Fibroblast of peridontal ligament (primary cell): ENCODE results near the gene KRT39.
"Not testable (repeated sequence)": the region's sequence is repeated elsewhere in the genome, so short reads cannot be mapped to it uniquely, and the experiment has no call there.

Experiments
- DNase-seq: peaks from one replicate; pipeline ENCODE4 v3.0.0-alpha.2; 2010; ENCODE audit errors: extremely low read depth

KRT39 gene

DNA sequence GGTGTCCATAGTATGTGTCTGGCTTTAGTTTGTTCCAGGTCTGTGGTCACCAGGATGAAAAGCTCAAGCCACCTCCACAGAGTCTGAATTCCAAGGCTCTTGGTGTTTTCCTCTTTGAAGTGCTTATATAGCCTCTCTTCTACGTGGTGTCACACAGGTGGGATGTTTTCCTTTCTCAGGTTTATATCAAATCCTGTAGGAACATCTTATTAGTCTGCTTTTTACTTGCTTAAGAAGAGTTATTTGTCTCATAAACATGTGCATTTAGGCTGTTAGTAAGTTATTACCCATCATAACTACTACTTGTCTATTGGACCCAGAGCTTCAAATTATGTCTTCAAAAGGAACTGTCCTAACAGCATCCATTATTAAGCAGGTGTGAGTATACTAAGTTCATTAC, at the start of gene KRT39:
Gene KRT39 (minus strand): TSS at position 101 of the 400 bp plus-strand sequence. CDS start 92 bp downstream, at position 9.
- DNase-seq: no peak

DNA sequence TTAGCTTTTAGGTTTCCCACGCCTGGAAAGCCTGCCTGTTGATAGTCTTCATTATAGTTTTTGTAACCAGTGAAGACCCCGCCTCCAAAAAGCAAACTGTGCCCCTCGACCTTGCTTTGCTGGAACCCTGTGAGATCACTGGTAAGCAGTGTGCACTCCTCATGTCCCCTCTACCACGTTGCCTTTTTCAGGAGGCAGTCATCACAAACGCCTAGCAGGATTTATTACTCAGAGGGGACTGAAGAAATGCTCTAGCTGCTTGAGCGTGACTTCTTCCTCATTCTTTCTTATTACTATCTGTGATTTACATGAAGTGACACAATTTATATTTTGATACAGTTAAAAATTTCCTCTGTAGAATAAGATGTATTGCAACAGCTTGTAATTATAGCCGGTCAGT, 48.7 kb upstream of the KRT39 start:
- no peak for DNase-seq

DNA sequence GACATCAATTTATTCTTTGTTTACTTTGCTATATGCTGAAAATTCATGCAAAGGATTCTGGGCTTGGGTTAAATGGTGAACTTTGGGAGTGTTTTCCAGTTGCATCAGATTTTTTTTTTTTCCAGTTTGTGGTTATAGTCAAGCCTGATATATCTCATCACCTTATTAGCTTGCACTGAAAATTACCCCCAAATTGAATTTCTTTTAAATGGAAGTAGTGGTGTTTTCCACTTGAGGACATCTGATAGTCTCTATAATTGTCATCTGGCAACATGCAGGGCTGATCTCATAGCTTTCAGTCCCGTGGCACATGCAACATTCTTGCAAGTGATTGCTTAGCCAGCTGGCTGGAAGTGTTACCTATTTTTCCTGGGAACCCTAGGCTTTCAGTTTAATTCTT, 46.9 kb upstream of the KRT39 start:
- peak; percentile 95 for DNase-seq

DNA sequence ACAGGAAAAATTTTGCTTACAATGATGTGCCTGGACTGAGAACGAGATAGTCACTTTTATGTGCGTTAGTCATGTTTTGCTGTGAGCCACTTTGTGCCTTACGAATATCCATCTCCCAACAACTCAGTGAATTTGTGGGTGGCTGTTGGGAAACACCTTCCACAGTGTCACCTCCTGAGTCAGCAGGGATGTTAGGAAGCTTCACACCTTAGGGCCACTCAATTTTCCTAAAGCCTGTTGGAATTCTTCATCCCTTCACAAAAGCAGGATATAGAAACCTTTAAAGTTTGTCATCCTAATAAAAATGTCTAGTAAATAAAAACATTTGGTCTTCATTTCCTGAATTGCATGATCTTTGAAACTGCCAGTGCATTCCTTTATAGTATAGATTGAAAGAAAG, 46.4 kb upstream of the KRT39 start:
- DNase-seq: no peak

DNA sequence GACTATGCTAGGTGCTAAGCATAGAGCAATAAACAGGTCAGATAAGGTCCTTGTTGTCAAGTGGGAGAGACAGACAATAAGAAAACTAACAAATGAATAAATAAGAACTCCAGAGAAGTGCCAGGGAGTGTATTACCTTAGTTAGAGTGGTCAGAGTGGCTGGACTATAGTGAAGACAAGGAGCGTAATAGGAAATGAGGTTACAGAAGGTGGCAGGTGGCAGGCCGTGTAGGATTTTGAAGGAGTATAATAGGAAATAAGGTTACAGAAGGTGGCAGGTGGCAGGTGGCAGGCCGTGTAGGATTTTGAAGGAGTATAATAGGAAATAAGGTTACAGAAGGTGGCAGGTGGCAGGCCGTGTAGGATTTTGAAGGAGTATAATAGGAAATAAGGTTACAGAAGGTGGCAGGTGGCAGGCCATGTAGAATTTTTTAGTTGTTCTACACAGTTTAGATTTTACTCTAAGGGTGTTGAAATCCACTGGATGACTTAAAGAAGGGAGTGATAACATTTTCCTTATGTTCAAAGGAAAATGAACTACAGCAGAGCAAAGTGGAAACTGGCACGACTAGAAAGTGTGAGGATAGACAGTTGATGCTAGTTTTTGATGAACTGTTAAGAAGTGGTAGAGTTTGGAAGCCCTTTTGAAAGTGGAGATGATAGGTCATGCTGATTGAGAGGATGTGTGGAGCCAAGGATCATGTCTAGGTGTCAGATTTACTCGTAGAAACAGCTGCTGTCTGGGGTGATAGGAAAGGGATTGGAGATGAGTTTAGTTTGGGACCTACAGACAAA, 45.8 kb upstream of the KRT39 start:
- DNase-seq: no peak

DNA sequence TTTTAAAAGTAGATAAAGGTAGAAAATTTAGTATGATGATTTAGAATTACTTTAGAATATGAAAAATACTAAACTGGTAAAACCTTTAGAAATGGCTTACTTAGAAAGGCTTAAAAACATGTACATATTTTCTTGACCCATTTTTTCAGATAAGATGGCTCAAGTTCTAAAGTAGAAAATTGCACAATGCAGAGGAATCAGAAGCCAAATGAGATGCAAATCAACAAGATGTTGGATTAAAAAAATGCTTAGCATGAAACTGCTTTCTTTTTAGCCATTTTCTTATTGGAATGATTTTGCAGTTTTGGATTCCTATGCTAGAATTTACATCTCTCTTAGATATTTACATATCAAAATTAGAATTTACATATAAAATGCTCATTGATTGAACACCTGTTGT, 43.7 kb upstream of the KRT39 start:
- DNase-seq: peak; percentile 66

DNA sequence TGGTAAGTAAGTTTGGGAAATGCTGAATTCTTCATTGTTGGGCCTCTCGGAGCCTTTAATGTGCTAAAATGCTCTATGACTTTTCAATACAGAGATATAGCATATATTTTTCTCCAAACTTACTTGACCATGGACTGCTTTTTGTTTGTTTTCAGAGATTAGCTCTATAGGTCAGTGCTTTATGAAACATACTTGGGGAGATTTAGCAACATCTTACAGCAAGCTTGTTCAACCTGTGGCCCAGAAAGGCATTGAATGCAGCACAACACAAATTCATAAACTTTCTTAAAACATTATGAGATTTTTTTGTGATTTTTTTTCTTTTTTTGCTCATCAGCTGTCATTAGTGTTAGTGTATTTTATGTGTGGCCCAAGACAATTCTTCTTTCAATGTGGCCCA, 43.2 kb upstream of the KRT39 start:
- no peak for DNase-seq

DNA sequence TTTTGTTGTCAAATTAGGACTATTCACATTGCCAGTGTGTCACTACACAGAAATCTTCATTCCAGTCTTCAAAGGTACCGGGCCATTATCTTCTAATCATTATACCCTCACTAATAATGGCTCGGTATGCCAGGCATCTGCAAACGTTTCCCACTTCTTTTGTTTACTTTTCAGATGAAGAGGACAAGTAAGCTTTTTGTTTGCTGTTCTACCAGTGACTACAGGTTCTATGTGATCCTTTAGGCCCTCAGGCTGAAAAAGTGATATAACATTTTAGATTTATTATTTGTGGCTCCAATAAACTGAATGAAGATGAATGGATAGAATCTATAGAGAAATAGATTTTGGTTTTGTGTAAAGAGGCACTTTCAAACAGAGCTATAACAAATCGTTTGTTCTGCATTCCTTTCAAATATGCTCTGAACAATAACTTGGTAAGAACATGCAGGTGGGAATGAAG, 42.6 kb upstream of the KRT39 start:
- DNase-seq: no peak

DNA sequence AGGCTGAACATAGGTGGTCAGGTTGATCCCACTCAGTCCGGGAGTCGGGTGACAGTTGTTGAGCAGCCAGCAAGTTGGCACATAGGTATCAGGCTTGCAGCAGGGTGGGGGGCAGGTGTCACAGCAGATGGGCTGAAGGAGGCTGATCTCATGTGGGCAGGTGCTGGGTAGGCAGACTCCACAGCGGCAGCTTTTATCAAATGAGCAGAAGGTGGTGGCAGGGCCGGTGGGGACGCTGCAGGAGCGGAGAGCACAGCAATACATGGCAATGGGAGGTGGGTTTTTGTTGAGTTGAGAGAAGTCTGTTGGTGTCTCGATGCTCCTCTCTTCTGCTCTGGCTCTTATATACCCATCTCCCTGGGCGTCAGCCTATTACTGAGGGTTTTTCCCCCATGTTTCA, 42.1 kb upstream of the KRT39 start, which contains the start of gene KRTAP3-1:
Gene KRTAP3-1 (minus strand): TSS at position 318 of the 400 bp plus-strand sequence. CDS start 54 bp downstream, at position 264.
- no peak for DNase-seq

DNA sequence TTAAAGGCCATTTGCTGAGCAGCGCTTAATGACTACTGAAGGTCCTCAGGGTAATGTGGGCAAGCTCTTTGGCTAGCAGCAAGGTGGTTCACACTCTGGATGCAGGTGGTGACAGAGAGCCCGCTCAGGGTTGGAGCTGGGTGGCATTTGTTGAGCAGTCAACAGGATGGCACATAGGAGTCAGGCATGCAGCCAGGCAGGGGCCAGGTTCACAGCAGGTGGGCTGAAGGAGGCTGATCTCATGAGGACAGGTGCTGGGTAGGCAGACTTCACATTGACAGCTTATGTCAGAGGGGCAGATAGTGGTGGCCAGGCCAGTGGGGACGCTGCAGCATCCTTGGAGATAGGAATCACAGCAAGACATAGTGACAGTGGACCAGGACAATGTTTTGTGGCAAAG, 37.6 kb upstream of the KRT39 start:
- DNase-seq: no peak

DNA sequence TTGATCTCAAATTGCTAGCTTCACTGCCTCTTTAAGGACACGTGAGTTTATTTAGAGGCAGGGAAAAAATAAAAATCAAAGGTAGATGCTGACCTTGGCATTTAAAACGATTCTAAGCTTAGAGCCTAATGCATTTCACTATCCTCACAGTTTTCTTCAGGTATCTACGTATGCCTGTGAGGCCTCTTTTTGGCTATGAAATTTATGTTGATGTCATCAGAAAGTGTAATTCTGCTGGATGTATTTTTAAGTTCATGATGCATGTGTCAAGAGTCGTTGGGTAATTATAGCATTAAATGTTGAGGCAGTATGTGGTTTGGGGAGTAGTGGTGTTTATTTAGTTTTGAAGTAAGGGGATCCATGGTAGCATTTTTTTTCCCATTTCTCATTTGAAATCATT, 37.2 kb upstream of the KRT39 start:
- DNase-seq: peak; percentile 54

DNA sequence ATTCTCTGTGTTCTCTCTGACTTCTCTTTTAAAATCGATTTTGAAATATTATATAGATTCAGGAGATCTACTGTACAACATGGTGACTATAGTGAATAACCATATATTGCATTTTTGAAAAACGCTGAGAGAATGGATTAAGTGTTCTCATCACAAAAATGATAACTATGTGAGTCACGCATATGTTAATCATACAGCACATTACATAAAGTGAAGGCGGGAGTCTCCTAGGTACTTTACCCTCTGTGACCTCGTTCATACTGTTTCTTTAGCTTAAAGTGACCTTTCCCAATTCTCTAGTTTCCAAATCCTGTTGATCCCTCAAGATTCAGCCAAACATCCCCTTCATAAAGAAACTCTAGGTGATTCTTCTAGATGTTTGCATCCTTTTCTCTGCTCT, 36.1 kb upstream of the KRT39 start:
- no peak for DNase-seq

DNA sequence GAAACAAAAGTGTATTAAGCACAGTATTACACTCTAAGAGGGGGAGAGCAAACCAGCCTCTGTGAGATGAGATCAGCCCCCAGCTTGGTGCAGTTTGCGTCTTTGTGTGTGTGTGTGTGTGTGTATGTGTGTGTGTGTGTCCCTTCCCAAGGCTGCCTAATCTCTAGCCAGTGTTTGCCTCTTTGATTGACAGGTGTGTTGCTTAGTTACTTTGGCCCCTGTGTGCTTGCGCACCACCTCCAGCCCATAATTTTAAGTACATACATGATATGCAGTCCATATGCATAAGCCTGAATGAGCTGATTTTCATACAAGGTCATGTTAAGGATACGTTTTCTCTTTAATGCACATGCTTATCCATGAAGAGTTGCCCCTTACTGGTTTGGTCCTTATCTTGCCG, 35.0 kb upstream of the KRT39 start:
- DNase-seq: no peak

DNA sequence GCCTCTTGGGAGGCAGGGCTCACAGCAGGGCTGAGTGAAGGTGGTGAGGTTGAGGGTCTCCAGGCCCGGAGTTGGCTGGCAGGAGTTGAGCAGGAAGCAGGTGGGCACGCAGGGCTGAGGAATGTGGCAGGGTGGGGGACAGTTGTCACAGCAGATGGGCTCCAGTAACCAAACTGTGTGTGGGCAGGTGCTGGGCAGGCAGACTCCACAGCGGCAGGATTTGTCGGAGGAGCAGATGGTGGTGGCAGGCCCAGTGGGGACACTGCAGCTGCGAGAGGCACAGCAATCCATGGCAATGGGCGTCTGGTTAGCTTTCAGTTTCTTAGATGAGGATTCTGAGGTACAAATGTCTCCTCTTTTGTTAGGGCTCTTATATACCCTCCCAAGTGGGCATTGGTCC, 32.8 kb upstream of the KRT39 start, which contains the start of gene KRTAP3-2:
Gene KRTAP3-2 (minus strand): TSS at position 344 of the 400 bp plus-strand sequence. CDS start 53 bp downstream, at position 291.
- DNase-seq: not testable (repeated sequence)

DNA sequence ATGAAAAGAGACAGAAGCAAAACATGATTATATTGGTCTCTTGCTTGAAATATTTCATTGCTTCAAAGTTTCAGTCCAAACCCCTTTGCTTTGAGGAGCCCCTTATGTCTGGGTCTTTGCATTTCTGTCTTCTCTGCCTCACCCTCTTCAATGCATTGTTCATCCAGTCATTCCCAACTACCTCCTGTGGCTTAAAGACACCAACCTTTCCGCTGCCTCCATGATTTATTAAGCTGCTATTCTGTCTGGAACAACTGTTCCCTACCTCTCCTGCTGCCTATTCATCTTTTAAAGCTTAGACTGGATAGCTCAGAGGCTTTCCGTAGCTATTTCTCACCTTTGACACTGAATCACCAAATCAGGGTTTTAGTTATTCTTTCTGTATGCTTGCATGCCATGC, 30.6 kb upstream of the KRT39 start:
- no peak for DNase-seq

DNA sequence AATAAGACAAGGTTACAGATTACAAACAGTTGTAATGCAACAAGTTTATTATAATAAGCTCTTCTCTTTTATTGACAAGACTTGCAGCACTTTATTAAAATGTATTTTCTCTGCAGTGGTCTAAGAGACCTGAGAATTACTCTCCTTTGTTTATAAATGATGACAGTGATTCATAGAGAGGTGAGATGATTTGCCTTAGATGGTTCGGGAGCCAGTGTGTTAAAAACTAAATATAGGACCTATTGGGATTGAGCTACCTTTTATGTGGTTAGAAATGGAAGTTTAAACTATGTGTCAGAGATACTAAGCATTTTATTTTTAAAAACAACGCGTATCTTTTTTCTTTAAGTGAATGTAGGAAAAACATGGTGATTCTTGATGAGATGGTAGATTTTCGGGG, 30.1 kb upstream of the KRT39 start:
- no peak for DNase-seq

DNA sequence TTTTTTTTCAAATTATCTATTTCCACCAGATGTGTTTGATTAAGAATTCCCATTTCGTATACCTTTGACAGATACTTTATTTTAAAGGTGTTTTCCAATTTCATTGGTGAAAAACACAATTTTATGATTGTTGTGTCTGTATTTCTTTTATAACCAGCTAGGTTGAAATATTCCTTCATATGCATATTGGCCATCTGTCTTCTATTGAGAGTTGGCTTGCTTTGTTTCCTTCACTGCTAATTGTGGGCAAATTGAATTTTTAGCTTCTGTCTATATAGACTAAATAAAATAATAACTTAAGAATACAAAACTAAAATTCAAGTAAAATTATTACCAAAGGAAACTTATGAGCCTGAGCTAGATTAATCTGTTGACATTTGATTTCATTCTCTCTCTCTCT, 28.4 kb upstream of the KRT39 start:
- no peak for DNase-seq

DNA sequence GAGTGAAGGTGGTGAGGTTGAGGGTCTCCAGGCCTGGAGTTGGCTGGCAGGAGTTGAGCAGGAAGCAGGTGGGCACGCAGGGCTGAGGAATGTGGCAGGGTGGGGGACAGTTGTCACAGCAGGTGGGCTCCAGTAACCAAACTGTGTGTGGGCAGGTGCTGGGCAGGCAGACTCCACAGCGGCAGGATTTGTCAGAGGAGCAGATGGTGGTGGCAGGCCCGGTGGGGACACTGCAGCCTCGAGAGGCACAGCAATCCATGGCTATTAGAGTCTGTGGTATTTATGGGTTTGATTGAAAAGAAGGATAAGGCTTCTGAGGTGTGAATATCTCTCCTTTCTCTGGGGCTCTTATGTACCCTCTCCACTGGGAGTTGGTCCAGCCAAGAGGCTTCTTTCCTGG, 27.1 kb upstream of the KRT39 start, which contains the start of gene KRTAP3-3:
Gene KRTAP3-3 (minus strand): TSS at position 326 of the 400 bp plus-strand sequence. CDS start 67 bp downstream, at position 259.
- no peak for DNase-seq

DNA sequence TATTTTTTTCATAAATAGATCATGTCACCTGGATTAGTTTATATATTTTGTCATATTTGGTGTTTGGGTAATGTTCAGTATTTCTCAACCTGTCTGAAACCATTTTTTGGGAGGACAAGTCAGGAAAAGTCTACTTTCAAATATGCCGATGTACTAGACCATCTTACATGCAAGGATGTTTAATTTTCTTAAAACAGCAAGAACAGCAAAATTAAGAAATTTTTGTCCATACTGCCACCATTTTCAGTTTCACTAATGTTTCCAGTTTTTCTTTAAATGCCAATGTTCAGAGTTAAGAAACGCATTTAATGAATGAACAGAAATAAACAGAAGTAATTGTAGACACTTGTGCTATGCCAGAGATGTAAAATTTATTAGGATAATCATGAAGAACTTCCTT, 26.3 kb upstream of the KRT39 start:
- no peak for DNase-seq

DNA sequence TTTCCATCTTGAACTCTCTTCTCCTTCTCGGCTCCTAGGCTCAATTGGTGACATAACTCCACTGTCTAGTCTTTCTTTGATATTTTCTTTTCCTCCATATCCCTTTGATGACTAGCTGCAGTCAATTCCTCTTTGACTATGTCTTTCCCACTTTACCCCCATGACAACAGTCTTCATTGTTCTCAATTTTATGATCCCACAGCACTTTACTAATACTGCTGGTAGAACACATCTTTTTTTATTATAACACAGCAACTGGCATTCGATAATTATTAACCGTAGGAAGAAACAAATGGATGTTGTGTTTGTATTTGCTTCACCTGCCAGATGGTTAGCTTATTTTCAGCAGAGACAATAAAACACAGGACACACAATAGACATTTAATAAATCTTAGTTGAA, 25.9 kb upstream of the KRT39 start:
- DNase-seq: no peak

DNA sequence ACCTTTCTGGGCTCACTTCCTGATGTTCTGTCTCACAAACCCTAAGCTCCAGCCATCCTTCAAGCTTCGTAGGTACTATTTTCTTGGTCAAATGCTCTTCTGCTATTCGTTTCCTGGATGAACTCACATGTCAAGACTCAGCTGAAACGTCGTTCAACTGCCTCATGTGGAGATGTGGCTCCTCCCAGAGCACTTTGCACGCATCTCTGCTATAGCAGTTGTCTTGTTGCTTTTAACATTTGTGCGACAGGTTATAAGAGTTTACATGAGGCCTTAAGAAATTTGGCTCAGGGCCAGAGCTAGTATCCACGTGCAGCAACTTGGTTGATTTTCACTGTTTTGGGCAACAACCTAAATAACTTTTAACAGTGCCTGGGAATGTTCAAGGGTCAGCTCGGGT, 20.2 kb upstream of the KRT39 start:
- DNase-seq: no peak

DNA sequence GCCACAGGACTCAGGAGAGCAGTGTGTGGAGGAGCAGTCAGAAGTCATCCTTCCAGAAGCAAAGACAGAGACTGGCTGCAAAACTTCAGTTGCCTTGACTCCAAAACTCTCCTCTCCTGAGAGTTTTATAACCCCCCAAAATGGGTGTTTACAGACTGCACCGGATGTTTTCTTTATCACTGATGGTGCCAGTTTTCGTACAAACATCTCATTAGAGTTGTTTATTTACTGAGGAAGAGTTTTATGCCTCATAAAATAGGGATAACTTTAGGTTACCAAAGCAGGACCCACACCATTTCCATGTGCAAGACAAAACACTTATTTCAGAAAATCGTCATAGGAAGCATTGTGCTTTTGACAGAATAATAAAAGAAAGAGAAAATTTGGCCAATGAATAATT, 17.5 kb upstream of the KRT39 start, which contains the start of gene KRT40:
Gene KRT40 (minus strand): TSS at position 101 of the 400 bp plus-strand sequence. CDS start 53 bp downstream, at position 48.
- no peak for DNase-seq

DNA sequence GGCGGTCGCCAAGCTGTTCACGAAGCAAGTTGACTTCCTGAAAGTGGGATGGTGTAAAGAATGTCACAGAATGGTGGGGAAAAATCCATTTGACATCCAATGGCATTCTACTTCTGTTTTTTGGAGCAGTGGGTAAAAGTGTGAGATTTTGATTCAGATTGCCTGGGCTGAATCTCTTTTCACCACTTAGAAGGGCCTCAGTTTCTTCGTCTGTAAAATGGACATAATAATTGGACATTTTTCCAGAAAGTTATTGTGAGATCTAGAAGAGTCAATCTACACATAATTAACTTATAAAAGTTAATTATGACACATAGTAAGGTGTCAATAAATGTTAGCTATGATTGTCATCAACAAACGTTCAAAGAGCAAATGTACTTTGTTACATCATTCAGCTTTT, 14.4 kb upstream of the KRT39 start:
- DNase-seq: no peak
